Measurements from ENCODE around the gene RASGEF1C. TPM values are rescaled to one million over a fixed set of nuclear protein-coding genes. Genes with fewer than 3 reads are reported as not detected.
A peak's percentile ranks its signal among the peaks of the same experiment; 100 is the strongest.

Gene RASGEF1C
- total and polyA plus RNA-seq, 10 donors = 0.06 to 1.1 (median 0.21) TPM; not detected in 6

DNA sequence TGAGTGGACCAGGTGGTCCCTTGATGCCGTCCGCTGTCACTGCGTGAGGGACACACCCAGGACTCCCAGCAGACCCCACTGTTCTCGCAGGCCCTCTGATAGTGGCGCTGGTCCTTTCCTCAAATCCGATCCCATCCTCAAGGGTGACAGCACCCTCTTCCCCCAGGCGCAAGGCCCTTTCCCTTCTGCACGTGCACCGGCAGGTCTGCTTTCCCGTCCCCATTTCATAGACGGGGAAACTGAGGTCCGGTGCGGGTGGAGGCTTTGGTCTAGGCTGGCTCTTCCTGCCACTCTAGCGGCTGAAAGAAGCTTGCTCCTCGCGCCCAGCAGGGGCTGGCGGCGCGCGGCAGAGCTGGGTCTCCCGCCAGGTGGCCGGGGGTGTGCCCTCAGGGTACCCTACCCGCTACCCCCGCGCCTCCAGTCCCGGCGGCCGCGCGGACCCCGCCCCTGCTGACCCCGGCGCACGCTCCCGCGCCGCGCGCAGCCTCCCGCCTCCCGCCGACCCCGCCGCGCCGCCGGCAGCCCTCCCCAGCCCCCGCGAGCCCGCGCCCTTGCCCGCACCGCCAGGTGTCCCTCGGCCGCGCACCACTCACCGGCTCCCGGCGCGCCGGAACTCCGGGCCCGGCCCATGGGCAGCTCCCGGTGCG lies 453 bp downstream of the RASGEF1C start:
- peaks cover 3 to 13% (median 7%) of the 10 kb centered on the region in 6 donors for H3K4me1 ChIP-seq
- TF ChIP-seq POLR2A (IDR thresholded peaks at IDR 0.05) = no peak
- DNase-seq = peak; percentile 33
- intact Hi-C loops (cut with DNase I; ENCODE audit: low total_unique reads) = loop anchor here (5.0 kb wide), 1 partner anchor 81 kb away; no protein-coding TSS in a partner anchor
- no peak overlapping the region for H3K27ac ChIP-seq
- H3K9me3 ChIP-seq = no peaks in the 10 kb centered on the region
- no peaks in the 10 kb centered on the region for H3K36me3 ChIP-seq
- H3K27me3 ChIP-seq (replicated peaks in 1 of 7) = peaks cover 0 to 74% (median 38%) of the 10 kb centered on the region in 7 donors
- H3K4me3 ChIP-seq = peak overlapping the region in 6 of 8 donors; percentile 19 to 68 (median 30)
- WGBS, 5 donors = 4 to 14% (median 5%) methylated on average over 13 to 65 of the region's 65 CpGs

DNA sequence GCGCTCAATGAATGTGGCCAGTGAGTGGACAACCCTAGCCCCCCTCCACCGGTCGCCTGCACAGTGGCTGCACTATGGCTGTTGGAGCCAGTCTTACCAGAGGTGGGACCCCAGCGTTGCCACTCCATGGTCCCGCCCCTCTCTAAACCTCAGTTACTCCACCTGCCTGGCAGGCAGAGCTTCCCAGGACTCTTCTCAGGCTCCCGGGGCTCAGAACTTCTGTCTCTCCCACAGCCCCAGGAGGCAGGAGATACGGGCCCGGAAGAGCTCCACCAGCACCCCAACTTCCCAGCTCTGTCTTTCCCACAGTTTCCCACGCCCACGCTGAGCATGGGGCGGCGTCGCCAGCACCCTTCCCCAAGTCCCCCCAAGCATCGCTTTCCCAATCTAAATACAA lies 975 bp downstream of the RASGEF1C start:
- H3K4me1 ChIP-seq = peaks cover 3 to 13% (median 7%) of the 10 kb centered on the region in 6 donors
- 37 to 60% (median 46%) methylated on average over 6 to 14 of the region's 14 CpGs for WGBS, 5 donors
- H3K27me3 ChIP-seq (replicated peaks in 1 of 7) = peaks cover 0 to 72% (median 38%) of the 10 kb centered on the region in 7 donors
- H3K9me3 ChIP-seq = no peaks in the 10 kb centered on the region
- no peaks in the 10 kb centered on the region for H3K36me3 ChIP-seq
- intact Hi-C loops (cut with DNase I; ENCODE audit: low total_unique reads) = loop anchor here (5.0 kb wide), 1 partner anchor 81 kb away; no protein-coding TSS in a partner anchor
- H3K27ac ChIP-seq = no peak overlapping the region
- TF ChIP-seq POLR2A (IDR thresholded peaks at IDR 0.05) = no peak
- TF ChIP-seq, protein P1, sequence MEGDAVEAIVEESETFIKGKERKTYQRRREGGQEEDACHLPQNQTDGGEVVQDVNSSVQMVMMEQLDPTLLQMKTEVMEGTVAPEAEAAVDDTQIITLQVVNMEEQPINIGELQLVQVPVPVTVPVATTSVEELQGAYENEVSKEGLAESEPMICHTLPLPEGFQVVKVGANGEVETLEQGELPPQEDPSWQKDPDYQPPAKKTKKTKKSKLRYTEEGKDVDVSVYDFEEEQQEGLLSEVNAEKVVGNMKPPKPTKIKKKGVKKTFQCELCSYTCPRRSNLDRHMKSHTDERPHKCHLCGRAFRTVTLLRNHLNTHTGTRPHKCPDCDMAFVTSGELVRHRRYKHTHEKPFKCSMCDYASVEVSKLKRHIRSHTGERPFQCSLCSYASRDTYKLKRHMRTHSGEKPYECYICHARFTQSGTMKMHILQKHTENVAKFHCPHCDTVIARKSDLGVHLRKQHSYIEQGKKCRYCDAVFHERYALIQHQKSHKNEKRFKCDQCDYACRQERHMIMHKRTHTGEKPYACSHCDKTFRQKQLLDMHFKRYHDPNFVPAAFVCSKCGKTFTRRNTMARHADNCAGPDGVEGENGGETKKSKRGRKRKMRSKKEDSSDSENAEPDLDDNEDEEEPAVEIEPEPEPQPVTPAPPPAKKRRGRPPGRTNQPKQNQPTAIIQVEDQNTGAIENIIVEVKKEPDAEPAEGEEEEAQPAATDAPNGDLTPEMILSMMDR (IDR thresholded peaks at IDR 0.05 in 8 of 11, conservative IDR thresholded peaks at IDR 0.05 in 3 of 11) = no peak
- TF ChIP-seq POLR2AphosphoS5 (IDR thresholded peaks at IDR 0.05) = no peak
- peak overlapping the region in 3 of 8 donors; percentile 19 to 68 (median 32) for H3K4me3 ChIP-seq
- DNase-seq = no peak

DNA sequence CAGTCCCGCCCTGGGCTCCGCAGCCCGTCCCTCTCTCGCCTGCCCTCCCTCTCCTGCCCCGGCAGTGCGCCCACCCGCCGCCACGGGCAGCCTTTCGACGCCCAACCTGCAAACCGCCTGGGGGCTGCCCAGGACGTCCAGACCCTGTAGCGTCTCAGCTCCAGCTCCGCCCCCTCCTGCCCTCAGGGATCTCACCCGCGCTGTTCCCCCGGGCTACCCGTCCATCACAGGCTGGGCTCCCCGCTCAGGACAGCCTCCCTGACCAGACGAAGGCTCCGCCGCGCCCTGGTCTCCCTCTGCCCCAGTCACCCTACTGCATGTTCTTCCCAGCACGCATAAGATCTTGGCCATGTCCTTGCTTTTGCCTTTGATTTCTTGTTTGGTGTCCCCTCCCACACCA lies 1.4 kb downstream of the RASGEF1C start:
- peaks cover 0 to 68% (median 38%) of the 10 kb centered on the region in 7 donors for H3K27me3 ChIP-seq (replicated peaks in 1 of 7)

DNA sequence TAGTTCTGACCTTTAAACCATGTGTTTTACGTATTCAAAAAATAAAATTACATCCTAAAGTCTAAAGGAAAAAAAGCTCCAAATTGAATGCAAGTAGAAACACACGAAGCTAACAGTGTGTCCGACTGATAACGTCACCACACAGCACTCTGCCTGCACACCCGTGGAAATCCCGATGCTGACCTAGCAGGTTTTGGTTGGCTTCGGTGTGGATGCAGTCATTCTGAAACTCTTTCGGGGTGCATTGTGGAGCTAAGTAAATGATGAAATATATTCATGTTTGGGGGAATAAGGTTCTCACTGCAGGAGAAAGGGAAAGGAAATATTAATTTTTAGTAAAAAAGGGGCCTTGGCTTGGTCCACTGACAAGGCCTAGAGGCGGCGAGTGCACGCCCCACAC lies 2.0 kb downstream of the RASGEF1C start:
- TF ChIP-seq POLR2AphosphoS5 (IDR thresholded peaks at IDR 0.05) (no peak), POLR2A (IDR thresholded peaks at IDR 0.05) (no peak)
- TF ChIP-seq, protein P1 (IDR thresholded peaks at IDR 0.05 in 8 of 11, conservative IDR thresholded peaks at IDR 0.05 in 3 of 11) = no peak
- Histone ChIP-seq H3K9me3 (no peaks in the 10 kb centered on the region), H3K4me1 (peaks cover 3 to 13% (median 7%) of the 10 kb centered on the region in 6 donors), H3K27ac (no peak overlapping the region), H3K27me3 (replicated peaks in 1 of 7) (peaks cover 0 to 62% (median 34%) of the 10 kb centered on the region in 7 donors), H3K4me3 (no peak overlapping the region), H3K36me3 (no peaks in the 10 kb centered on the region)
- intact Hi-C loops (cut with DNase I; ENCODE audit: low total_unique reads) = loop anchor here (5.0 kb wide), 1 partner anchor 80 kb away; no protein-coding TSS in a partner anchor
- 80 to 92% (median 88%) methylated on average over 11 of the region's 11 CpGs for WGBS, 5 donors
- DNase-seq = no peak

More for the DNA sequence above, 1.4 kb downstream of the RASGEF1C start:
- H3K36me3 ChIP-seq = no peaks in the 10 kb centered on the region
- H3K27ac ChIP-seq = no peak overlapping the region
- peaks cover 3 to 13% (median 7%) of the 10 kb centered on the region in 6 donors for H3K4me1 ChIP-seq
- peak; percentile 48 for DNase-seq
- no peak for TF ChIP-seq POLR2A (IDR thresholded peaks at IDR 0.05)
- no peak for TF ChIP-seq POLR2AphosphoS5 (IDR thresholded peaks at IDR 0.05)
- TF ChIP-seq, protein P1 (IDR thresholded peaks at IDR 0.05 in 8 of 11, conservative IDR thresholded peaks at IDR 0.05 in 3 of 11) = no peak
- H3K9me3 ChIP-seq = no peaks in the 10 kb centered on the region
- intact Hi-C loops (cut with DNase I; ENCODE audit: low total_unique reads) = loop anchor here (5.0 kb wide), 1 partner anchor 80 kb away; no protein-coding TSS in a partner anchor
- H3K4me3 ChIP-seq = no peak overlapping the region
- WGBS, 5 donors = 38 to 66% (median 46%) methylated on average over 21 to 25 of the region's 25 CpGs
